Renal cortical epithelial cell (primary cell): ENCODE data around the gene PDCD6IP. TPM values are rescaled to one million over a fixed set of nuclear protein-coding genes. Genes with fewer than 3 reads are reported as not detected.
A peak's percentile ranks its signal among the peaks of the same experiment; 100 is the strongest.
"Not testable (repeated sequence)": the region's sequence is repeated elsewhere in the genome, so short reads cannot be mapped to it uniquely, and the experiment has no call there.

Experiments used
- DNase-seq: peaks from one replicate; pipeline ENCODE4 v3.0.0-alpha.2; 2011; ENCODE audit warnings: low read depth
- total RNA-seq: library from RNA; depleted of rRNA; stranded (reverse); fragments of >200 nt; gene quantifications from 2 replicates; pipeline ENCODE4 v1.2.3, GENCODE V29; 2014

PDCD6IP gene
- total RNA-seq, 1 donor from 2014 or later = 370 TPM

GRCh38 chr3:33855407-33855806 lies 57.0 kb downstream of the PDCD6IP start:
- peak; percentile 12 for DNase-seq

- peak; percentile 30 for DNase-seq
These were observed 57.6 kb downstream of the PDCD6IP start for GRCh38 chr3:33855884-33856546.

- not testable (repeated sequence) for DNase-seq
These were observed 59.3 kb downstream of the PDCD6IP start for GRCh38 chr3:33857701-33858100.

GRCh38 chr3:33858131-33858530 lies 59.7 kb downstream of the PDCD6IP start:
- DNase-seq = peak; percentile 19

- no peak for DNase-seq
These were observed 62.1 kb downstream of the PDCD6IP start for GRCh38 chr3:33860373-33861050.

GRCh38 chr3:33865133-33865532 lies 66.7 kb downstream of the PDCD6IP start:
- DNase-seq = no peak

- no peak for DNase-seq
These were observed 69.9 kb downstream of the PDCD6IP start for GRCh38 chr3:33868309-33868708.

GRCh38 chr3:33869977-33870376 lies 71.5 kb downstream of the PDCD6IP start:
- DNase-seq = no peak

GRCh38 chr3:33874815-33875214 lies 76.4 kb downstream of the PDCD6IP start:
- DNase-seq = no peak

GRCh38 chr3:33875680-33876079 lies 77.2 kb downstream of the PDCD6IP start:
- no peak for DNase-seq

GRCh38 chr3:33877187-33877586 lies 78.8 kb downstream of the PDCD6IP start:
- no peak for DNase-seq

- DNase-seq = no peak
These were observed 81.1 kb downstream of the PDCD6IP start for GRCh38 chr3:33879540-33879939.

GRCh38 chr3:33881156-33882064 lies 83.0 kb downstream of the PDCD6IP start:
- DNase-seq = no peak

- DNase-seq = no peak
These were observed 83.9 kb downstream of the PDCD6IP start for GRCh38 chr3:33882296-33882695.

GRCh38 chr3:33883538-33883950 lies 85.1 kb downstream of the PDCD6IP start:
- DNase-seq = peak; percentile 52

- DNase-seq = peak; percentile 62
These were observed 85.6 kb downstream of the PDCD6IP start for GRCh38 chr3:33883951-33884561.

- DNase-seq = no peak
These were observed 86.3 kb downstream of the PDCD6IP start for GRCh38 chr3:33884701-33885100.

GRCh38 chr3:33885496-33885895 lies 87.1 kb downstream of the PDCD6IP start:
- DNase-seq = no peak

GRCh38 chr3:33886015-33886414 lies 87.6 kb downstream of the PDCD6IP start:
- DNase-seq = no peak

- no peak for DNase-seq
These were observed 89.0 kb downstream of the PDCD6IP start for GRCh38 chr3:33887478-33887877.

GRCh38 chr3:33889394-33890039 lies 91.1 kb downstream of the PDCD6IP start:
- DNase-seq = no peak
